Measurements from ENCODE around the gene IQSEC2.

Gene IQSEC2

DNA sequence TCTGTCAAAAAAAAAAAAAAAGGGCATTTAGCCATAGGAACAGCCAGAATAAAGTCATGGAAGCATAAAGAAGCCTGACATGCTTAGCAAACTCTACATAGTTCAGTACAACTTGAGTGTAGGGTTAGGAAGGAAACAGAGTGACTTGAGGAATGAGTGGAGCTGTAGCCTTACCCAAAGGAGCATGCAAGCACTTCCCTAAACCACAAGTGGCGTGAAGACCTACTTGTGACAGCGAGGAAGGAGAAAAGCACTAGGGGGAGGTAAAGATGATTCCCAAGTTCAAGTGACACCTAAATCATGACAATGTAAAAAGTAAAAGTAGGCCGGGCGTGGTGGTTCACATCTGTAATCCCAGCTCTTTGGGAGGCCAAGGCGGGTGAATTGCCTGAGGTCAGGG is 21.8 kb upstream of the IQSEC2 start:
- DNase-seq = no peak

DNA sequence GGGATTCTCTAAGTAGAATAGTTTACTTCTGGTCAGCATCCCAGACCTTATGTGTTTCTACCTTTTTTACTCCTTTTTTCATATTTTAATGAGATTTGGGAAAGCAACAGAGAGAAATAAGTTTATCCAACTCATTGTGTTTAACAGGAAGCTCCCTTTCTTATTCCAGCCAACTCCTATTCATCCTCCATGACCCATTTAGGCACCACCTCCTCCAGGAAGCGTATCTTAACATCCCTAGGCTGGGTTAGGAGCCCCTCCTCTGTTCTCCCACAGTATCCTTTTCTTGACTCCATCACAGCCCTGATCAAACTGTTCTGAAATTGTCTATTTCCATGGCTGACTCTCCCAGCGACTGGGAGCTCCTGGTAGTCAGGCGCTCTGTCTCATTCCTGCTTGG is 18.8 kb upstream of the IQSEC2 start:
- DNase-seq = no peak

DNA sequence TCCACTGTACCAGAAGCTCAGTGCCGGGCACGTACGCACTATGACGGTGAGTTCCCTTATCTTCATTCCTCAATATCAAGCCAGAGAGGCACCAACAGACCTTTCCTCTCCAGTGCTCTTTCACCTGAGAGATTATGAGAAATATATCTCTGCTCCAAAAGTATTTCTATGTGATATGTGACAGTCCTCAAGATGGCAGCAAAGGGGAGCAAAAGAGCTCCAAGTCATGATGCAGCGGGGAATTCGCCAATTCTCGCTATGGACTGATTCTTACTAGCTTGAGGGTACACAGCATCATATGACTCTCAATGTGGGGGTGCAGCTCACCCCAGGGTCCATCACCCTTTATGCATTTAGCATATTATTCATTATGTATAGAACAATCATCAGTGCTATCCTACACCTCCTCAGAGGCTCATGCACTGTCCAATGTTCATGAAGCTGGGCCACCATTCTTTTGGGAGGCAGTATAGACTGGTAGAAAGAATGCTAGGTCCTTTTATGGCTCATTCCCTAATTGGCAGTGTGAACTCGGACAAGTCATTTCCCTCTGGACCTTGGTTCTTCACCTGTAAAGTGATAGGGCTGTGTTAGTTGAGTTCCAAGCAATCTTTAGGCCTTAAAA is 12.8 kb upstream of the IQSEC2 start:
- no peak for DNase-seq

GRCh38 chrX:53291596-53291995 is 10.2 kb upstream of the IQSEC2 start:
- no peak for DNase-seq

DNA sequence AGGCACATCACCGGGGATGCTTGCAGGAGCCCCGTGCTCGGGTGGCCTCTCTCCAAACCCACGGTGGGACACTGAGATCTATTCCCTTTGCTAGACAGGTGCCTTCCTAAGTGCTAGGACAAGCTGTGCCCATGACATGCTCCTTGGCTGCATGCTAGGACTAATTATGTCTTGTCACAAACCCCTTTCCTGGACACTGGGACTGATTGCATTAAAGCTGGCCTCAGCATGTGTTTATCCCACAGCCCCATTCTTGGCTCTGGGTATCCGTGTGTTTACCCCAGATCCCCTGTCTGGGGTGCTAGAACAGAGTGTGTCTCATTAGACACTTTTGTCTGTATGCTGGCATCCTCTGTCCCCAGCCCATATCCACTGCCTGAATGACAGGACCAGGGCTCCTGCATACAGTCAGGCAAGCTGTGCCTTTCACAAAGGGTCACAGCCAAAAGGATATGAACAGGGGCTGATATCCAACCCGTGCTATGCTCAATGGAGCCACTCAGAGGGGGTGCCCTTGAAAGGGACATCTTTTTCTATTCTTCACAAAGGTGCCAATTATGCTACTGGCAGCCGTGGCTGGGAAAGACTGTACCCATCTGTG is 9.2 kb upstream of the IQSEC2 start:
- no peak for DNase-seq

DNA sequence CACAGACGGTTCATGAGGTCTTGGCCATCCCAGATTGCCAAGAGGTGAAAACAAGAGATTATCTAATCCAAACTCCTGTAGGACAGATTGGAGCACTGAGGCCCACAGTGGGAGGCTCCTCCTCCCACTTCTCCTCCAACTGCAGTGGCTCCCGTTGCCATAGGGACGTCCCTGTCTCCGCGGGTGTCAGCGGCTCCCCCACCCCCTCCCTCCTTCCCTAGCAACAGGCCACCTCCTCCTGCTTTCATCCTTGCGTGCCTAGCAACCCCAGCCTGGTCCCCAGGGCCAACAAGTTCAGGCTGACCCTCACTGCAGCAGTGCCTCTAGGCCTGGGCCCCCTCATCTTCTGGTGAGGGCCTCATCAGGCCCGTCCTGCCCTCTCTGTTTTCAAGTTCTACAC is 6.8 kb upstream of the IQSEC2 start:
- DNase-seq = no peak

DNA sequence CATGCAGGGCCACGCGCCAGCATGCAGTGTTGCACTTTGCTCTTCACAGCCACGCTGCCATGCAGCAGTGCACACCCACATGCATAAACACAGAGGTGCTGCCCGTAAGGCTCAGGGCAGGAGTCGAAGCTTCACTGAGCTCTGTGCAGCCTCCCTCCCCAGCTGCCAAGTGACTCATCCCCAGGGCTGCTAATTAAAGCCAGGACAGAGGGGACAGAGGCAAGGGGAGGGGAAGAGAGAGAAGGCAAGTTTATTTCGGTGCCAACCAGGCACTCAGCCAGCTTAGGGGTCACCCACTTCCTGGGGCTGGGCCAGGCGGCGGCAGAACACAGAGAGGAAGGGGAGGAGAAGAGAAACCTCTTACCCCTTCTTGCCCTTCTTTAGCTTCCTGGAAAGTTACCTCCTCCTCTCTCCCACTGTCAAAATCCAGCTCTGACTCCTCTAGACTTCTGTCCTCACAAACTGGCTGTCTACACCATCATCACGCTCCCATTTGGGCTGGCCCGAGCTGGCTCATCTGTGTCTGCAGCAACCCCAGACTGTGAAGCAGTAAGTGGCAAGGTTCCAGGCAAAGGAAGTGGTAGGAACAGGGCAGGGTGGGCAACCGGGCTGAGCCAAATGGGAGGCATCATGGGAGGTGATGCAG is 6.2 kb upstream of the IQSEC2 start:
- DNase-seq = no peak

GRCh38 chrX:53286171-53286570 is 4.8 kb upstream of the IQSEC2 start:
- no peak for DNase-seq

DNA sequence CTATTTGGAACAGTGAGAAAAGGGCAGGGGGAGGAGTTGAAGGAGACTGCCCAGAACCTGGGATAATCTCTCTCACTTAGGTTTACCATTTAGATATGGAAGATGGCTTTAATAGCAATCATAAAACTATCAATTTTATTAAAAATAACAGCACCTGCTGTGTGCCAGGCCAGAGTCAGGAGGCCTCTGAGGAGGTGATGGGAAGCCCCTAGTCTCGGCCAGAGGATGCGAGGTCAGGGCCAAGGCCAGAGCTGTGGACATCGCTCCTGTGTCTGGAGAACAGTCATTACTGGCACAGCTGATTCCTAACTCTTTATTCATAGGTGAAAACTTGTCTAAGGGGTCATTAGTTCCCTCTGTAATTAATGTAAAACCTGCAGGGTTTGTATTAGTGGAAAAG is 4.2 kb upstream of the IQSEC2 start:
- no peak for DNase-seq

GRCh38 chrX:53284684-53285447 is 3.5 kb upstream of the IQSEC2 start:
- no peak for DNase-seq

GRCh38 chrX:53283567-53283966 is 2.2 kb upstream of the IQSEC2 start:
- no peak for DNase-seq

GRCh38 chrX:53283099-53283498 is 1.7 kb upstream of the IQSEC2 start:
- no peak for DNase-seq

DNA sequence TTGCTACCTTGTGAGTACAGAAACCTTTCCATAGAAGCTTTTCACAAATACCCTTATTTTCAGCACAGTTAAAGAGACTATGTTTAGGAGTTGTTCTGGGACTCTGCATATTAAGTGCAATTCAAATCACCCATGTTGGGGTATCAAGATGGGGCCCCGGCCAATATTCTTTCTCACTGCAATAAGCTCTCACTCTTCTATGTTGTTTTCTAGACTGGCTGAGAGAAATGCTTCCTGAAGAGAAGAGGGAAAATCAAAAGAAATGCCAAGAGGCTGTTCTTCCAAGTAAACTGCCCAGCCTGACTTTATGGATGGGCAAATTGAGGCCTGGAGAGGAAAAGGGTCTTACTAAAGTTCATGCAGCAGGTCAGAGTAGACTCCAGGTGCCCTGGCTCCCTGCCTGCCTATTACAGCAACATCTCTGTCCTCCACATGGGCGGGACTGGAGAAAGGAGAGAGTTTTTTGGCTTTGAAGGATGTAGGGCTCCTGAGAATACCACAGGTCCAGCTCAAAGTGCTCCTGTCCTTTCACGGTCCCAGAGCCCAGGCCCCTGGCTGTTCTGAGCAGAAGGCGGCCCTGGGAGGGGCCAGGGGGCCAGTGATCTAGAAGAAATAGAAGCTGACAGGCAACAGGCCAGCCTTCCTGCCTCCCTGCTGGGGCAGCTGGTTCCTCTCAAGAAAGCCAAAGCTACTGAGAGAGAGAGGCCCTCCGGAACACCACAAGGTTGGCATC is 745 bp upstream of the IQSEC2 start:
- DNase-seq = no peak

GRCh38 chrX:53280331-53281320 is 758 bp downstream of the IQSEC2 start:
- DNase-seq = no peak

GRCh38 chrX:53279296-53280237 is 1.8 kb downstream of the IQSEC2 start:
- DNase-seq = no peak

- DNase-seq = no peak
Measured at GRCh38 chrX:53272808-53273337, 8.5 kb downstream of the IQSEC2 start.

- no peak for DNase-seq
Measured at GRCh38 chrX:53269536-53270107, 11.8 kb downstream of the IQSEC2 start.

DNA sequence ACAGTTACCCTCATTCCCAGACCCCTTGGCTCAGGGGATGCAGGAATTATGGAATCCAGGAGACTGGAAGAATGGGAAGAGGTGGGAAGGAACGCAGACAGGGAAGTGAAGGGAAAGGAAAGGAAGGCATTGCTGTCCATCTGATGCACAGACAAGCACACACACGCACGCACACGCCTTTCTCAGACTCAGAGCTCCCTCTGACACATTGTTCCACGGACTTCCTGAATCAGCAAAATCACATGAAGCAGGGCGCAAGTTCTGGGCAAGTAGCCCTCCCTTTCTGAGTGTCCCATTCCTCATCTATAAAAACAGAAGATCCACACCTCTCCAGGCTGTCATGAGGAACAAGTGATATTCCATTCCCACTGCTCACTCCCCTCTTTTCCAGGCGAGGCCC is 13.2 kb downstream of the IQSEC2 start:
- DNase-seq = no peak

DNA sequence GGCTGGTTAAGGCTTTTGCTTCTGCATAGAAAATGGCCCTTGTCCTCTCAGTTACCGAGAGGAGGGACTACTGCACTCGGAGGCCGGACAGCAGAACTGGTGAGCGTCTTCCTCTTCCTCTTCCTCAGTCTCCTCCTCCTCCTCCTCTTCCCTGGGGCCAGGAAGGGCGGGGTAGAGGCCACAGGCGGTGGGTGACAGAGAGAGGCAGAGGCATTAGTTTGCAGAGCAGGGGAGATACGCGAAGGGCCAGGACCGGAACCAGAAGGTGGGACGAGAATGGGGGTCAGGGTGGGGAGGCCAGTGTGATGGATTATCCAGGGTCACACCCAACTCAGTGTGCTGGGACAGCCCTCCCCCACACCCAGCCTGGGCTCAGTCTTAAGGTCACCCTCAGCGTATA is 14.5 kb downstream of the IQSEC2 start:
- DNase-seq = no peak

Measured in GOT3 (cell line).